H1 (cell line): Measurements from ENCODE around the gene CYP39A1. TPM values are rescaled to one million over a fixed set of nuclear protein-coding genes. Genes with fewer than 3 reads are reported as not detected.

Source experiments
- CTCF ChIA-PET: fragments of 300-600 bp; sonication (Branson Sonifier 250); formaldehyde crosslinking; loops from one replicate; lab custom pipeline; 2021; ENCODE audit not compliant: partially characterized antibody; lab: Charles Lee
- POLR2A ChIA-PET: fragments of 300-600 bp; sonication (Branson Sonifier 250); formaldehyde crosslinking; loops from one replicate; lab custom pipeline; 2021; ENCODE audit warnings: inconsistent platforms; ENCODE audit not compliant: partially characterized antibody; lab: Charles Lee
- DNase-seq, 2 experiments: peaks; one replicate each; pipeline versions ENCODE4 v3.0.0 to v3.0.0-alpha.2; 2010 to 2022; ENCODE audit warnings: low spot score in 2 of 2, low read depth in 1 of 2, mixed read lengths in 1 of 2
- FAIRE-seq: peaks from 2 replicates; lab custom pipeline; 2011; peaks lifted over from hg19 to GRCh38; lab: Jason Lieb, UNC
- H2AFZ ChIP-seq: 2 replicates; pipeline ENCODE4 v1.8.1; 2012; ENCODE audit warnings: low read length, inconsistent platforms
- H2AK5ac ChIP-seq: 2 replicates; pipeline ENCODE4 v1.6.1; 2013; ENCODE audit warnings: low read depth, low read length
- H2BK120ac ChIP-seq: replicated peaks from 2 replicates; pipeline ENCODE3; 2013; ENCODE audit warnings: low read depth, low read length, inconsistent platforms
- H2BK12ac ChIP-seq: 2 replicates; pipeline ENCODE4 v1.6.1; 2013; ENCODE audit warnings: low read depth, low read length
- H2BK15ac ChIP-seq: 2 replicates; pipeline ENCODE4 v1.6.1; 2013; ENCODE audit warnings: low read length
- H2BK20ac ChIP-seq: 2 replicates; pipeline ENCODE4 v1.6.1; 2013; ENCODE audit warnings: low read length
- H2BK5ac ChIP-seq: 2 replicates; pipeline ENCODE4 v1.6.1; 2013; ENCODE audit warnings: low read depth, low read length
- H3K14ac ChIP-seq: 2 replicates; pipeline ENCODE4 v1.6.1; 2013; ENCODE audit warnings: inconsistent platforms; ENCODE audit not compliant: insufficient read length
- H3K18ac ChIP-seq: 2 replicates; pipeline ENCODE4 v1.6.1; 2013; ENCODE audit warnings: low read length; ENCODE audit errors: extremely low read depth
- H3K23ac ChIP-seq: 2 replicates; pipeline ENCODE4 v1.6.1; 2013; ENCODE audit warnings: inconsistent platforms; ENCODE audit not compliant: insufficient read length
- H3K23me2 ChIP-seq: 2 replicates; pipeline ENCODE4 v1.6.1; 2013; ENCODE audit warnings: low read depth, low read length
- H3K27ac ChIP-seq: 2 replicates; pipeline ENCODE4 v1.6.1; 2011; ENCODE audit warnings: low read depth, low read length, inconsistent platforms
- H3K27me3 ChIP-seq, 4 experiments: replicated peaks in 1 of 4; 1 replicate in 1 of 4; 2 replicates in 3 of 4; pipeline versions ENCODE4 v1.6.1 to v1.8.1; 2011 to 2013; ENCODE audit warnings: low read length in 3 of 4, mild to moderate bottlenecking in 3 of 4, inconsistent platforms in 2 of 4, mixed read lengths in 2 of 4, moderate library complexity in 1 of 4; ENCODE audit not compliant: control insufficient read depth in 3 of 4, insufficient read depth in 3 of 4; ENCODE audit errors: extremely low read depth in 1 of 4
- H3K36me3 ChIP-seq, 4 experiments: 2 replicates each; pipeline versions ENCODE4 v1.6.1 to v1.8.1; 2011 to 2013; ENCODE audit warnings: mild to moderate bottlenecking in 4 of 4, low read length in 3 of 4, moderate library complexity in 2 of 4, control low read depth in 1 of 4, inconsistent platforms in 1 of 4; ENCODE audit not compliant: insufficient read depth in 4 of 4, control insufficient read depth in 2 of 4
- H3K4ac ChIP-seq: replicated peaks from 2 replicates; pipeline ENCODE3; 2013; ENCODE audit warnings: low read length, low read depth, mixed read lengths, inconsistent platforms; ENCODE audit not compliant: insufficient read length
- H3K4me1 ChIP-seq, 4 experiments: replicated peaks in 1 of 4; 1 replicate in 1 of 4; 2 replicates in 3 of 4; pipeline versions ENCODE4 v1.6.1 to v1.8.1; 2011 to 2013; ENCODE audit warnings: low read length in 3 of 4, inconsistent platforms in 2 of 4, mixed read lengths in 1 of 4; ENCODE audit not compliant: insufficient read depth in 4 of 4, control insufficient read depth in 3 of 4
- H3K4me2 ChIP-seq, 2 experiments: 2 replicates each; pipeline versions ENCODE4 v1.6.1 to v1.8.1; 2011 to 2013; ENCODE audit warnings: low read depth in 2 of 2, low read length in 2 of 2, control low read depth in 1 of 2, inconsistent platforms in 1 of 2, mild to moderate bottlenecking in 1 of 2; ENCODE audit not compliant: insufficient read depth in 1 of 2
- H3K4me3 ChIP-seq, 4 experiments: fragments of 200-600, 300-600 bp in 1 of 4; sonication (generic), shearing (Covaris generic), sonication (Bioruptor Twin) in 1 of 4; 2 replicates each; pipeline versions ENCODE4 v1.5.1 to v1.8.1; 2011 to 2016; ENCODE audit warnings: low read length in 4 of 4, low read depth in 3 of 4, control low read depth in 2 of 4, inconsistent platforms in 2 of 4, mild to moderate bottlenecking in 2 of 4, mixed read lengths in 1 of 4, moderate library complexity in 1 of 4; ENCODE audit not compliant: insufficient read depth in 2 of 4; ENCODE audit errors: extremely low read depth in 1 of 4
- H3K56ac ChIP-seq: replicated peaks from 2 replicates; pipeline ENCODE3; 2013; ENCODE audit warnings: low read depth, mild to moderate bottlenecking, mixed read lengths, low read length, inconsistent platforms; ENCODE audit not compliant: insufficient read length
- H3K79me1 ChIP-seq: 2 replicates; pipeline ENCODE4 v1.6.1; 2013; ENCODE audit warnings: low read depth, low read length, control low read depth
- H3K79me2 ChIP-seq, 2 experiments: 2 replicates each; pipeline versions ENCODE4 v1.6.1 to v1.8.1; 2012 to 2013; ENCODE audit warnings: low read length in 2 of 2, mild to moderate bottlenecking in 2 of 2, inconsistent platforms in 1 of 2; ENCODE audit not compliant: insufficient read depth in 2 of 2, control insufficient read depth in 1 of 2
- H3K9ac ChIP-seq, 4 experiments: replicated peaks in 1 of 4; 1 replicate in 1 of 4; 2 replicates in 3 of 4; pipeline versions ENCODE4 v1.6.1 to v1.8.1; 2011 to 2013; ENCODE audit warnings: low read depth in 3 of 4, low read length in 3 of 4, control low read depth in 2 of 4, mild to moderate bottlenecking in 2 of 4, moderate library complexity in 2 of 4, inconsistent platforms in 1 of 4; ENCODE audit errors: extremely low read depth in 1 of 4
- H3K9me3 ChIP-seq, 2 experiments: 2 replicates each; pipeline versions ENCODE4 v1.6.1 to v1.8.1; 2012 to 2013; ENCODE audit warnings: mild to moderate bottlenecking in 2 of 2, moderate library complexity in 2 of 2, control low read depth in 1 of 2, inconsistent platforms in 1 of 2, low read depth in 1 of 2, low read length in 1 of 2, mixed read lengths in 1 of 2; ENCODE audit not compliant: insufficient read depth in 2 of 2
- H4K20me1 ChIP-seq, 2 experiments: replicated peaks in 1 of 2; 2 replicates each; pipeline versions ENCODE3 to v1.8.1; 2011 to 2013; ENCODE audit warnings: inconsistent platforms in 2 of 2, low read length in 2 of 2, mild to moderate bottlenecking in 1 of 2; ENCODE audit not compliant: insufficient read depth in 2 of 2, control insufficient read depth in 1 of 2
- H4K5ac ChIP-seq: 2 replicates; pipeline ENCODE4 v1.6.1; 2013; ENCODE audit warnings: low read length, low read depth, mixed read lengths, inconsistent platforms; ENCODE audit not compliant: insufficient read length
- H4K8ac ChIP-seq: 2 replicates; pipeline ENCODE4 v1.8.0; 2013; ENCODE audit warnings: mild to moderate bottlenecking, moderate library complexity, low read length, inconsistent platforms; ENCODE audit not compliant: insufficient read depth; ENCODE audit errors: extremely low read depth
- H4K91ac ChIP-seq: replicated peaks from 2 replicates; pipeline ENCODE3; 2013; ENCODE audit warnings: low read length, mixed read lengths, inconsistent platforms; ENCODE audit not compliant: insufficient read length
- BACH1 ChIP-seq: IDR thresholded peaks from 2 replicates; pipeline ENCODE4 v1.6.1; 2012; ENCODE audit warnings: low read length, improper control_type of control experiment
- CTBP2 ChIP-seq: IDR thresholded peaks from 2 replicates; pipeline ENCODE4 v1.7.0; 2011; ENCODE audit warnings: borderline replicate concordance, mild to moderate bottlenecking, moderate library complexity, mixed read lengths, low read length; ENCODE audit not compliant: insufficient read depth, insufficient read length
- CTCF ChIP-seq, 3 experiments: IDR thresholded peaks; 1 replicate in 2 of 3; 2 replicates in 1 of 3; pipeline versions ENCODE4 v1.5.1 to v1.6.1; 2011; ENCODE audit warnings: low read length in 3 of 3, mild to moderate bottlenecking in 3 of 3, inconsistent platforms in 2 of 3, low read depth in 1 of 3, moderate library complexity in 1 of 3; ENCODE audit not compliant: insufficient read depth in 1 of 3; ENCODE audit errors: control extremely low read depth in 1 of 3
- FOSL1 ChIP-seq: IDR thresholded peaks from 2 replicates; pipeline ENCODE4 v1.6.1; 2011; ENCODE audit warnings: mild to moderate bottlenecking, low read depth, low read length, moderate library complexity; ENCODE audit not compliant: insufficient read depth
- GTF2F1 ChIP-seq: IDR thresholded peaks from 2 replicates; pipeline ENCODE4 v1.6.1; 2012; ENCODE audit warnings: low read depth, low read length, improper control_type of control experiment, borderline replicate concordance
- HDAC6 ChIP-seq: IDR thresholded peaks from one replicate; pipeline ENCODE4 v1.7.1; 2012; ENCODE audit warnings: low read depth, mild to moderate bottlenecking, inconsistent platforms, low read length, moderate library complexity
- KDM5A ChIP-seq: fragments of 200-600 bp; IDR thresholded peaks from 2 replicates; pipeline ENCODE4 v1.7.1; 2012; ENCODE audit warnings: mild to moderate bottlenecking, low read length, inconsistent platforms, mixed read lengths
- SAP30 ChIP-seq: fragments of 300-600 bp; sonication (generic); IDR thresholded peaks from 2 replicates; pipeline ENCODE4 v1.7.1; 2012; ENCODE audit warnings: low read length, moderate library complexity, mild to moderate bottlenecking, inconsistent platforms; ENCODE audit not compliant: insufficient read depth, insufficient replicate concordance
- SP2 ChIP-seq: IDR thresholded peaks from 2 replicates; pipeline ENCODE4 v1.6.1; 2012; ENCODE audit warnings: mild to moderate bottlenecking, low read length, inconsistent platforms
- SP4 ChIP-seq: IDR thresholded peaks from 2 replicates; pipeline ENCODE4 v1.6.1; 2012; ENCODE audit warnings: low read length, inconsistent platforms
- TAF1 ChIP-seq: IDR thresholded peaks from 2 replicates; pipeline ENCODE4 v1.6.1; 2011; ENCODE audit warnings: mild to moderate bottlenecking, low read depth, low read length
- TBP ChIP-seq: IDR thresholded peaks from 2 replicates; pipeline ENCODE4 v1.6.1; 2011; ENCODE audit warnings: low read depth, low read length, improper control_type of control experiment
- ZNF274 ChIP-seq: IDR thresholded peaks from 2 replicates; pipeline ENCODE4 v1.7.0; 2012; ENCODE audit warnings: low read length, borderline replicate concordance; ENCODE audit errors: extremely low read depth
- WGBS, 2 experiments: shearing (Covaris generic) in 1 of 2; methylation state at CpG; one replicate each; pipeline versions ENCODE4 v1.1.6 to v1.1.7; 2013 to 2015; ENCODE audit warnings: low lambda C conversion rate in 2 of 2, mixed read lengths in 2 of 2, inconsistent platforms in 1 of 2, low coverage in 1 of 2, missing lambda C conversion rate in 1 of 2; ENCODE audit not compliant: insufficient replicate concordance in 2 of 2, insufficient coverage in 1 of 2, insufficient read length in 1 of 2; ENCODE audit errors: extremely low coverage in 1 of 2, missing lambda C conversion rate in 1 of 2; 5-methylcytosine and 5-hydroxymethylcytosine counted together
- polyA plus RNA-seq, 7 experiments: library from polyadenylated mRNA; depleted of rRNA in 3 of 7; stranded (reverse) in 5 of 7; unstranded in 2 of 7; fragments of >200 nt in 5 of 7; fragments of 200-250 nt in 2 of 7; gene quantifications; 1 replicate in 5 of 7; 2 replicates in 1 of 7; 4 replicates in 1 of 7; pipeline versions ENCODE4 v1.2.1 to v1.2.3, GENCODE V29; 2011 to 2013; ENCODE audit warnings: missing spikeins in 2 of 7, mixed read lengths in 2 of 7
- total RNA-seq: library from RNA; stranded (reverse); fragmentation: NEBNext Ultra II Directional; extraction: Animal tissue kit (Norgen Biotek cat#: 25700); gene quantifications from 2 replicates; pipeline ENCODE4 v1.2.1, GENCODE V29; 2021

CYP39A1 gene
- total and polyA plus RNA-seq, 2 of the 8 experiments (the other 6 are each of a cell fraction or from before 2014, with no cell fraction given) = 0.71 to 2.4 TPM

GRCh38 chr6:46563924-46564323 lies 88.7 kb downstream of the CYP39A1 start:
- no peak for FAIRE-seq
- TF ChIP-seq ZNF274 (no peak), TBP (no peak), SP4 (no peak), TAF1 (no peak), CTBP2 (no peak), GTF2F1 (no peak), KDM5A (no peak), CTCF (IDR thresholded peaks at IDR 0.05; ENCODE audit: control extremely low read depth in 1 of 3, insufficient read depth in 1 of 3, low read depth in 1 of 3, low read length in 3 of 3) (no peak), SAP30 (no peak), FOSL1 (no peak), BACH1 (no peak), SP2 (no peak), HDAC6 (no peak)

More at GRCh38 chr6:46563924-46564323, 88.7 kb downstream of the CYP39A1 start:
- H3K27ac ChIP-seq = no peak overlapping the region
- no peak overlapping the region for H3K18ac ChIP-seq
- H2BK15ac ChIP-seq = no peak overlapping the region
- no peak overlapping the region for H2BK5ac ChIP-seq
- H3K9ac ChIP-seq = no peak overlapping the region
- no peaks in the 10 kb centered on the region for H4K20me1 ChIP-seq
- H2AK5ac ChIP-seq = no peak overlapping the region
- H3K14ac ChIP-seq = no peak overlapping the region
- 92% methylated on average over 1 of the region's 1 CpG; no CpG with 5 or more reads in 1 of the 2 experiments for WGBS, 2 experiments
- no peaks in the 10 kb centered on the region for H3K9me3 ChIP-seq
- H3K23ac ChIP-seq = no peak overlapping the region
- H2AFZ ChIP-seq = no peak overlapping the region
- no peaks in the 10 kb centered on the region for H3K79me2 ChIP-seq
- H3K4me3 ChIP-seq = no peak overlapping the region
- no peak for DNase-seq
- ChIA-PET POLR2A (no interaction called here), CTCF (interaction anchor here (1.1 kb wide), 1 partner anchor 12 kb away, joined by 3 read pairs; no protein-coding TSS in a partner anchor)
- no peaks in the 10 kb centered on the region for H3K79me1 ChIP-seq
- H3K36me3 ChIP-seq = no peaks in the 10 kb centered on the region
- no peaks in the 10 kb centered on the region for H3K27me3 ChIP-seq
- H4K8ac ChIP-seq = no peak overlapping the region
- H4K91ac ChIP-seq = no peak overlapping the region
- H3K56ac ChIP-seq = no peak overlapping the region
- H3K4me2 ChIP-seq = no peak overlapping the region
- no peak overlapping the region for H2BK20ac ChIP-seq
- no peaks in the 10 kb centered on the region for H3K23me2 ChIP-seq
- H3K4ac ChIP-seq = no peak overlapping the region
- H4K5ac ChIP-seq = no peak overlapping the region
- H2BK12ac ChIP-seq = no peak overlapping the region
- no peak overlapping the region for H2BK120ac ChIP-seq
- no peaks in the 10 kb centered on the region for H3K4me1 ChIP-seq
